ENCODE data around the gene AOPEP.

The AOPEP gene

DNA sequence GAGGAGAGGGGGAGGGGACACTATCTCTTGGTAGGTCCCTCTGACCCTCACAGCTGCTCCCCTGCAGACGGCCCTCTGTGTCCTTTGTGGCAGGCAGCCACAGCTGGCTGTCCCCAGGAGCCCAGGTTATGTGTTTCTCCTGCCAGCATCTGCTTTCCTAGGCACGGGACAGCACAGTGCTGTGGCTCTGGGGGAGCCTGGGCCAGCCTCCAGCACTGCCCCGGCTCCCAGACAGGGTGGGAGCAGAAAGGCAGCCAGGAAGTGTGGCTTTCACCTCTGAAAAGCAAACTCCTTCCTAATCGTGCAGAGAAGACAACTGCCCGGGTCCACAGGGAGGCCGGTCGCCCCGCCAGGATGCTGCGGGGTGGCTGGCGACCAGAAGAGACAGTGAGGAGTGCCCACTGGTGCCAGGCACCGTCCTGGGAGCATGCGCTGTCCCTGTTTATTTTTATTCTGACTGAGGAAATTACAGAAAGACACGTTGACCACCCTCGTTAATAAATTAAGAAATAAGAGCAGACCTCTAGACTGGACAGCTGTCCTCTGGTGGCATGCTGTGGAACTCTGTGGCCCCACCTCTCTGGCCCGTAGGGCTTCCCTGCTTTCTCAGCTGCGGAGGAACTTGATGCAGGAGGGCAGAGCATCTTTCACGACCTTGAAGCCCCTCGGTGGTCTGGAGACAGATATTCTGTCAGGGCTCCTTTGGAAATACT, 350.7 kb downstream of the AOPEP start:
- DNase-seq (ENCODE audit: low read depth in 2 of 3, low spot score in 2 of 3) = no peak

GRCh38 chr9:95077766-95078370, 351.4 kb downstream of the AOPEP start:
- no peak for DNase-seq (ENCODE audit: low read depth in 2 of 3, low spot score in 2 of 3)

GRCh38 chr9:95078511-95078910, 352.0 kb downstream of the AOPEP start:
- DNase-seq (ENCODE audit: low read depth in 2 of 3, low spot score in 2 of 3) = no peak

DNA sequence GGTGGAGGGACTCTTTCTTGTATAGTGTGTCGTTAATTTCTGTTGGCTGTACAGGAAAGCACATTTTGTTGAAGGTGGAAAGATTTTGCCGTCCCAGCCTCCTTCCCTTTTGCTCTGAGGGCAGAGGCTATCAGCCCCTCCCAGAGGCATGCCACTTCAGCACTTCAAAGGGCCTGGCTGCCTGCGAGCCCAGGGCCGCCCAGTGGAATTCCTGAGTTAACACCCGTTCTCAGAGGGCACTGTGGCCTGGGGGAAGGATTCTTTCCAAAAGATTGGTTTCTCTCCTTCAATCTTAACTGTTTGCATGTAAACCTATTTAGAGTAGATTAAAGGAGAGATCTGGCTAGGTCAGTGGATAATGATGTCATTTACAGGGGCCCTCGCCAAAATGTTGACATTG, 352.4 kb downstream of the AOPEP start:
- no peak for DNase-seq (ENCODE audit: low read depth in 2 of 3, low spot score in 2 of 3)

DNA sequence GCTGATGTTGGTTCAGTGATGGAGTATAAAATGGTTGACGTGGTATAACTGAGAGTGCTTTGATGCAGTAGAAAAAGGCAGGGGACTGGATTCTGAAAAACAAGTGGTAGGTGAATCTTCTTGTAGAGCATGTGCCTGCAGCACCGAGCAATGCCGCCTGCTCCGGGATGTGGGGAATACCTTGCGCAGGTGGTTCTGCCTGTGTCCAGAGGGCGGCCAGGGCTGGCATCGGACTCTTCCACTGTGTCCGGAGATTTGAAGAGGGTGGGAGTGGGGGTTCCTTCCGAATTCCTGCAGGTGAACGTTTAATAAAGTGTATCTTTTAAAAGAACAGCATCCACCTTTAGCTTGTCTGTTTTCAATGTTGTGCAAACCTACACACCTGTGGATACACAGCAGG, 353.0 kb downstream of the AOPEP start:
- DNase-seq (ENCODE audit: low read depth in 2 of 3, low spot score in 2 of 3) = no peak

GRCh38 chr9:95080961-95081647, 354.6 kb downstream of the AOPEP start:
- no peak for DNase-seq (ENCODE audit: low read depth in 2 of 3, low spot score in 2 of 3)

- no peak for DNase-seq (ENCODE audit: low read depth in 2 of 3, low spot score in 2 of 3)
These were observed 355.5 kb downstream of the AOPEP start for GRCh38 chr9:95081998-95082397.

DNA sequence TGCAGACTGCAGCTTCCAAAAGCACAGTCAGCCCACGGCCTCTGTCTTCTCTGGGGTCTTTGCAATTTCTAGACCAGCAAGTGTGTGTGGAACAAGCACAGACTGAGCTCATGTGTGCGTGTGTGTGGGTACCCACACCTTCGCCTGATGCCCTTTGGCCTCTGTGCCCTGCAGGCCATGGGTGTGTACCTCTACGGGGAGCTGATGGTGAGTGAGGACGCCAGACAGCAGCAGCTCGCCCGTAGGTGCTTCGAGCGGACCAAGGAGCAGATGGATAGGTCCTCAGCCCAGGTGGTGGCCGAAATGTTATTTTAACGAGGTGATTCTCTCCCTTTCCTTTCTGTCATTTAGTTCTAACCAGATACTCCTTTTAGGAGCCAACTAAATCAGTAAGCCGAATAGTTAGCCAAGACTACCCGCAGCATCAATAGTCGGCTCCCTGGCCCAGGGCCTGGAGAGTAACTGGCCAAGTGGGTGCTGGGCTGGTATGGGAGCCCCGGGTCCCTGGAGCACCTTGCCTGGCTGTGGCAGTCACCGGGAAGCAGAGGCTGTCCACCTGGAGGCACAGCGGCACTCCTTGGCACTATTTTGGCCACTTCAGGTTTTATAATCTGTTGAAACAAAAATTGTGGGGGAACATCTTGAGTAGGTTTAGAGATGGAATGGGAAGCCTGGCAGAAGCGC, 356.0 kb downstream of the AOPEP start:
- DNase-seq (ENCODE audit: low read depth in 2 of 3, low spot score in 2 of 3) = no peak

GRCh38 chr9:95083086-95083768, 356.7 kb downstream of the AOPEP start:
- DNase-seq (ENCODE audit: low read depth in 2 of 3, low spot score in 2 of 3) = no peak

GRCh38 chr9:95084254-95084934, 357.9 kb downstream of the AOPEP start:
- no peak for DNase-seq (ENCODE audit: low read depth in 2 of 3, low spot score in 2 of 3)

- no peak for DNase-seq (ENCODE audit: low read depth in 2 of 3, low spot score in 2 of 3)
These were observed 358.7 kb downstream of the AOPEP start for GRCh38 chr9:95085036-95085770.

DNA sequence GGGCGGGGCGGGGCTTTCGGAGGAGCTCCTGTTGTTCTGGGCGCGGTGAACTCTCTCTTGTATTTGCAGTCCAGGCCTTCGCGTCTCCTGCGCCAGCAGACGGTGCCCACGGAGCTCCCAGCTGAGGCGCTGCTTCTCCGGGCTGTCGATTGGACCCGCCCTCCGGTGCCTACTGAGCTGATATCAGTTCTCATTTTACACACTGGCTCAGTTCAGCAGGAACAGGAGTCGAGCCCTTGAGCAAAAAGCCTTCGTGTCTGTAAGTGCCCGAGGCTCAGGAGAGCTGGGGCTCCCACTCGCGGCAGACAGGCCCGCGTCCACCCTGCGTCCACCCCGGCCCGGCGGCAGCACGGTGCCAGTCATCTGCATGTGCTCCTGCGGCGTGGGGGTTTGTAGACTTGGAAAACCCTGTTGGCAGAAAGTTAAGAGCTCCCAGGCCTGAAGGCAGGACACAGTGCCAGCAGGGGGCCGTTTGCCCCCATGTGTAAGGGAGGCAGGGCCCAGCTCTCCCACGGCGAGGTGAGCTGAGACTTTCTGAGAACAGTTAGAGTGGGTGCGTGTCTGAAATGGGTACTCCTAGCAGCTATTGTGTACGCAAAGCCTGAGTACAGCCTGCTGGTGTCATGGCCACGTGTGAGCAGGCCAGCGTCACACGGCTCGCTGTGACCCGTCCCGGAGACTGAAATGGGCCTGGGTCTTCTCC, 359.5 kb downstream of the AOPEP start:
- DNase-seq (ENCODE audit: low read depth in 2 of 3, low spot score in 2 of 3) = no peak

DNA sequence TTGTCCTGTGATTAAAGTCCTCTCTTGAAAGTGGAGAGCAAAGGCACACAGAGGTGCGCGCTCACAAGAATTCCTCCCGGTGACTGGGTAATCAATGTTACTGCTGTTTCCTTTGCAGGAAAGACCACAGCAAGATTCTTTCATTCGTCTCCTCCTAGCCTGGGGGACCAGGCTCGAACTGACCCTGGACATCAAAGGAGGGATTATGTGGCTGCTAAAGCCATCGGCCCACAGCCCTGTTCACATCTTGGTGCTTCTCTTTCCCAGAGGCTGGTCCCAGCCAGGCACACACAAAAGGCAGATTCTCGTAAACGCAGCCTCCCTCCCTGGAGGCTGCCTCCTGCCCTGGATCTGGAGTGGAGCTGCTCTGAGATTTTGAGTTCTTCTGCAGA, 360.1 kb downstream of the AOPEP start:
- DNase-seq (ENCODE audit: low read depth in 2 of 3, low spot score in 2 of 3) = no peak

GRCh38 chr9:95087659-95088242, 361.3 kb downstream of the AOPEP start:
- DNase-seq (ENCODE audit: low read depth in 2 of 3, low spot score in 2 of 3) = no peak

DNA sequence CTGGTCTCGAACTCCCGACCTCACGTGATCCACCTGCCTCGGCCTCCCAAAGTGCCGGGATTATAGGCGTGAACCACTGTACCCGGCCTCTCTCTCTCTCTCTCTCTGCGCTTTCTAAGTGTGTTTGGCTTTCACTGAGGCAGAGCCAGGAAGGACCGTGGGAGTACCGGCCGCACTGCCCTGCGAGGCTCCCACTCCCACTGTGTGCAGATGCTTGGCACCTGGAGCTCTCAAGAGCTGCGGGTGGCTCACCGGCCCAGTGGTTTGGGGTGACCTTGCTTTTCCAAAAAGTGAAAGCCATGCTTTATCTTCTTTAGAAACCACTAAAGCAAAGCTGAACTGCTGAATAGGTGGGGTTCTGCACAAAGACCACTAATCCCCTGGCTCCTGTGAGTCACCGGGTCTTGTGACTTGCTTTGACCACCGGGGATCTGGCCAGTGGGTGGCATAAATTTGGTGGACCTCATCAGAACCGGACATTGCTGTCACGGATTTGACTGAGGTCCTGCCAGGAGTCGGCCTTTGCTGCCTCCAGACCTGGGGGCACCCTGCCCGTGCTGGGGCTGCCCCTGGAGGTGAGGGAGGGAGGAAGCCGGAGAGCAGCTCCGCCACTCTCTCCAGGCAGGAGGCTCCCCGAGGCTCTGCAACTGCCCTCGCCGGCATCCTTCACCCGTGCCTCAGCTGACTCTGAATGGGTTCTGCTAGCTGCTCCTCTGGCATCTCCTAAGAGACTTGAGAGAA, 362.1 kb downstream of the AOPEP start:
- no peak for DNase-seq (ENCODE audit: low read depth in 2 of 3, low spot score in 2 of 3)

- DNase-seq (ENCODE audit: low read depth in 2 of 3, low spot score in 2 of 3) = no peak
These were observed 362.9 kb downstream of the AOPEP start for GRCh38 chr9:95089257-95090022.

- DNase-seq (ENCODE audit: low read depth in 2 of 3, low spot score in 2 of 3) = no peak
These were observed 363.7 kb downstream of the AOPEP start for GRCh38 chr9:95090023-95090791.
